OCI-M1 (cell line): Measurements from ENCODE around the gene TEDDM1.
"Not testable (repeated sequence)": the region's sequence is repeated elsewhere in the genome, so short reads cannot be mapped to it uniquely, and the experiment has no call there.

Source experiments
- DNase-seq: peaks from one replicate; lab custom pipeline; 2025; lab: John Stamatoyannopoulos, UW

TEDDM1 gene

DNA sequence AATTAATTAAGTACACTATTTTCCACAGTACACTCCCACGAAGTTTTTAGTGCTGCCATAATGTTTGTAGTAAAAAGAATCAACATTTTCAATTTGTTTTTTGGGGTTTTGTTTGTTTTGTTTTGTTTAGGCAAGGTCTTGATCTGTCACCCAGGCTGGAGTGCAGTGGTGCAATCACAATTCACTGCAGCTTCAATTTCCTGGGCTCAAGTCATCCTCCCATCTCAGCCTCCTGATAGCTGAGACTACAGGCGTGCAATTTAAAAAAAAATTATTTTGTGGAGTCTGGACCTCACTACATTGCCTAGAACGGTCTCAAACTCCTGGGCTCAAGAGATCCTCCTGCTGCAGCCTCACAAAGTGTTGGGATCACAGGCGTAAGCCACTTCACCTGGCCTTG, 20.3 kb downstream of the TEDDM1 start:
- DNase-seq: no peak

DNA sequence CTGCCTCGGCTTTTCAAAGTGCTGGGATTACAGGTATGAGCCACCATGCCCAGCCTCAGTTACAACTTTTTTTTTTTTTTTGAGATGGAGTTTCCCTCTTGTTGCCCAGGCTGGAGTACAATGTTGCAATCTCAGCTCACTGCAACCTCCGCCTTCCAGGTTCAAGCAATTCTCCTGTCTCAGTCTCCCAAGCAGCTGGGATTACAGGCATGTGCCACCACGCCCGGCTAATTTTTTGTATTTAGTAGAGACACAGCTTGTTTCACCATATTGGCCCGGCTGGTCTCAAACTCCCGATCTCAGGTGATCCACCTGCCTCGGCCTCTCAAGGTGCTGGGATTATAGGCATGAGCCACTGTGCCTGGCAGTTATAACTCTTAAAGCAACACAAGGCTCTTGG, 20.7 kb downstream of the TEDDM1 start:
- not testable (repeated sequence) for DNase-seq

DNA sequence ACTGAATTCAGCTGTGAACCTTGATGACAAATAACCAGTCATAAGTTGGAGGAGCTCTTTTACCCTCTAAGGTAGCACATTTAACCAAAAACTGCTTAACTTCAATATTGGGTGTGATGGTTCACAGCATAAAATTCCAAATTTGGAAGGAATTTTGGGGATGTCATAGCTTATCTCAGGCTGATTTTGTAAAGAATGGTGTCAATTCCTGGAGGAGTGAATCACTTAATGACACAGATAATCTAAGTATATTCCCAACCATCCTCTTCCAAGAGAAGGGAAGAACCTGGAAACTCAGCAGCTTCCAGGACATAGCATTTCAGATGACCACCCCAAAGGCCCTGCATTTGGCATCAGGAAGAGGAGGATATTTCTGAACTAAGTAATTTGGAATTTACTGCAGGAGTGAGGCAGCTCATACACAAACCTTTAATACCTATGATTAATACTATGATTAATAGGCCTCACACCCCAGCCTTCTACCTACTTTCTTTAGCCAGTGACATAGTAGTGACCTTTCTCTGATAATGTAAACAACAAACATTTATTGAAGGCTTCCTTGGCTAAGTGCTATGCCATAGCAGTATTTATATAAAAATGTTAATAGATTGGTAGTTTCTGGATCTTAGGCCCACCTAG, 23.4 kb downstream of the TEDDM1 start:
- DNase-seq: no peak

DNA sequence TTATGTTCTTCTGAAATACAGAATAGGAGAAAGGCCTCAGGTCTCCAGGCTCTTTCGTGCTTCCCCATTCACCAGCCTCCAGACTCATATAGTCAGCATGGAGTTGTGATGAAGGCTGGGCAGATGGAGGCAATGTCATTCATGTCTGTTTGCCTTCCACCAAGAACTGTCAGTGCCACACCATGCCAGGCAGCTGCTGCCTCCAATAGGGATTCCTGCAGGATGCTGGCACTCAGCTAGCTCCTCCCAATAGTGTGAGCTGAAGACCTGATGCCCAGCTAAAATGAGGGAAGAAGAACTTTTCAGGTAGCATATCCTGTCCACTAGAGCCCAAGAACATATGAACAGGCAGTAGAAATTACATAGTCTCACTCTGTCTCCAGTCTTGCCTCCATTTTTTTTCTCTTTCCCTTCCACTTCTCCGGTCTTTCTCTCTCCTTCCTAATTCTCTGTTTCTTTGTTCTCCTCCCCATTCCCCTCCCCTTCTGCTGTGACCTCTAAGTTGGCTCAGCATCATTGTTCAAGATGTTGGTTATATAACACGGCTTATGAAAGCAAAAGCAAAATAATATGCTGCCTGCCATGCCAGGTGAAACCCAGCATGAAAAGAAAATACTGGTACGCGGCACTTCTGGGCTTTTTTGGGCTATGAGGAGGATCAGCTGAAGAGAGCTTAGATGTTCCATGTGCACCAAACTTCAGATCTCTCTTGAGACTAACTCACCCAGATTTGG, 26.2 kb downstream of the TEDDM1 start:
- no peak for DNase-seq

GRCh38 chr1:182370532-182370931, 29.9 kb downstream of the TEDDM1 start:
- no peak for DNase-seq

DNA sequence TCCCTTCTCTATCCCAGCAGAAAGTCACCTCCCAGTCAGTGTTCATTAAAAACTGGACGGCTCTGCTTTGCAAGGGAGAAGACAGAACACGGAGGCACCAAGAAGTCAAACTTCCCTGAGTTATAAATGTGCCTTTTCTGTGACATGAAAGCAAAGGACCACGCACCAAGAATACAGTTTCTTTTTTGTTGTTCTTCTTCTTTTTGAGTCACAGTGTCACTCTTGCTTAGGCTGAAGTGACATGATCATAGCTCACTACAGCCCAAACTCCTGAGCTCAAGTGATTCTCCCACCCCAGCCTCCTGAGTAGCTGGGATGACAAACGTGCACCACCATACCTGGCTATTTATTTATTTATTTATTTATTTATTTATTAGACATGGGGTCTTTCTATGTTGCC, 31.6 kb downstream of the TEDDM1 start:
- DNase-seq: no peak

GRCh38 chr1:182368358-182368757, 32.1 kb downstream of the TEDDM1 start:
- DNase-seq: no peak

DNA sequence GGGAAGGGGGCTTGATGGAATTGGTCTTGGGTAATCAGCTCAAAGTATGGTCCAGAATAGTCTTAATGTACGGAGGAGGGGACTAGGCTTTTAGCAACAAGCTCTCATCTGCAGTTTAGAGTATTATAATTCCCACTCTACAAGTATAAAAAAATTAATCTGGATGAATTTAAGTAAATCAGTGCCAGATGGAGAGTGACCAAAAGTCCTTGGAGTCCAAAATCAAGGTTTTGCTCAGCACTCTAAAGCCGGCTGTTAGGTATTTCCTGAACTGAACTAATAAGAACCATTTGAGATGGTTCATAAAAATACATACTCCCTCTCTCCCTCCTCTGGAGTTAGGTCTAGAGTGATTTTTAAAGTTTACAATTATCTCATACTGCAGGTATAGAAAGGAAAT, 32.5 kb downstream of the TEDDM1 start:
- no peak for DNase-seq

DNA sequence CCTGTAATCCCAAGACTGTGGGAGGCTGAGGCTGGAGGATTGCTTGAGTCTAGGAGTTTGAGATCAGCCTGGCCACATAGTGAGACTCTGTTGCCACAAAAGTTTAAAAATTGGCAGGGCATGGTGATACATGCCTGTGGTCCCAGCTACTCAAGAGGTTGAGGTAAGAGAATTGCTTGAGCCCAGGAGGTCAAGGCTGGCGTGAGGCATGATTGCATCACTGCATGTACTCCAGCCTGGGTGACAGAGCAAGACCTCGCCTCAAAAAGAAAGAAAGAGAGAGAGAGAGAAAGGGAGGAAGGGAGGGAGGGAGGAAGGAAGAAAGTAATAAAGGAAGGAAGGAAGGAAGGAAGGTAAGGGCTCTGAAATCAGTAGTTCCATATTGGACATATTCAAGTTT, 33.9 kb downstream of the TEDDM1 start:
- DNase-seq: no peak

DNA sequence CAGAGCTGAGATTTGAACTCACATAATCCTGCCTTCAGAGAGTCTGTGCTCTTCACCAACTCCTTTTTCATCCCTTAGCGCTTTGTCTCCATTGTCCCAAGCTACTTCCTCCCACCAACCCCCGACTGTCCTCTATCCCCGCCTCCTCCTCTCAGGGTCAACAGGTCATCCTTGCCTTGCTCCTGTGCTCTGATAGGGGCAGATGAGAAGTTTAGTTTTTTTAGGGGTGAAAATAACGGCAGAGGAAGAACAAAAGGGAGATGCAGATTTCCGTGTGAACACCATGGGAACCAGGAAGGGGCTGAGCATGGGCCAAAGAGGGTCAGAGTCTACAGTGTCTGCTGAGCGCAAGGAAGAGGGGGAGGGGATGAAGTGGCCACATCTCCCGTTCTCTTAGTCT, 40.8 kb downstream of the TEDDM1 start:
- no peak for DNase-seq

DNA sequence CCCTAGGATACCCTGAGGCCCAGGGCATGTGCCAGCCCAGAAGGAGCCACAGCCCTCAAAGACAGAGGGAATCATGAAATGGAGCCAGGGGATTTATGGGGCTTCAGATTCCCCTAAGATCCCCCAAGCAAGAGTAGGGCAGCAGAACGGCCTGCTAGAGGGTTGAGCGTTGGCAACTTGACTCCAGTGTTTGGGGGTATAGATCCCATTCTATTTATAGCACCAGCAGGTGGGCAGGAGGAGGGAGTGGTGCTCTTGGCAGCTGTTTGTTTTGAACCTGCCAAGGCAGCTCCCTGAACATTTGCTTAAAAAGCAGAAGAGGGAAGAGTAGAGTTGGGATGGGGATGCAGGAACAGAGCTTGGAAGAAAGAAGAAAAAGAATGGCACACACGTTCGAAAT, 42.6 kb downstream of the TEDDM1 start:
- no peak for DNase-seq

GRCh38 chr1:182357171-182357570, 43.3 kb downstream of the TEDDM1 start:
- DNase-seq: no peak

GRCh38 chr1:182355723-182356098, 44.8 kb downstream of the TEDDM1 start:
- no peak for DNase-seq

GRCh38 chr1:182351790-182352364, 48.6 kb downstream of the TEDDM1 start:
- no peak for DNase-seq

GRCh38 chr1:182350839-182351238, 49.6 kb downstream of the TEDDM1 start:
- DNase-seq: no peak

DNA sequence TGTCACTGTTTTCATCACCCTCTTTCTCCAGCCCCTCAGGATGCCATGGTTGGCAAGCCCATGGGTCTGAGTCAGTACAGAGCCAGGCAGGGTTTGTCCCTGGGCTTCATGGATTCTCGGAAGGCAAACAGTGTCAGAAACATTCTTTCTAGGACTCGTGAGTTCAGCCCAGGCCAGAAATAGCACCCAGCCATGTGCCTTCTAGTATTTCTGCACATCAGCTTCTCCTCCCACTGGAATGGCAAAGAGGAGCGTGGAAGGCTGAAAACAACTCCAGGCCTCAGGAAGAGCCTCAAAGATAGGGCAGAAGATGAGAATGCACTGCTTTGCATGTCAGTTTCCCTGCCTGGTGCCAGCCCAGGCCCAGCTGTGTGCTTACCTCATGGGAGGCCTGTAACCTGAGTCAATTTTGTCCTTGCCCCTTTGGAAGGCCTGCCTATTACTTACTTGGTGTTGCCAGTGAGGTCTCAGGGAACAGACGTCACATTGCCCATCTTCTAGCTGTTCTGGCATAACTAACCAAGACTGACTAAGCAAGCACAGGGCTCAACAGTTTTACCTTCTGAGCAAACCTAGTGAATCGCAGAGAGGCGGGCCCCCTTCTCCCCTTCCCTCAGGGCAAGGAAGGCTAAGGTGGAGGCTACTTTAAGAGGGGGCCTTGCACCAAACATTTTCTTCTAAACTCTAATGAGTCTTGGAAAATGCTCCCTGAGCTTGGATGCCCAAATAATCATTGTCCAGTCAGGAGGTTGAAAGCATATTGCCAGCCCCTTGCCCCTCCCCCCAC, 51.3 kb downstream of the TEDDM1 start:
- no peak for DNase-seq
